PC-3 (cell line): ENCODE measurements around the gene ACVR1. TPM values are rescaled to one million over a fixed set of nuclear protein-coding genes. Genes with fewer than 3 reads are reported as not detected.

Experiments used
- ATAC-seq: fragments of 200-7000 bp; cut with Tn5 transposase; 2 replicates; pipeline ENCODE4 v1.9.1; 2020; ENCODE audit warnings: mild to moderate bottlenecking, moderate library complexity
- Bru-seq: library from RNA; stranded (reverse); fragments of 400-500 nt; gene quantifications from one replicate; lab custom pipeline; 2021; lab: Mats Ljungman, UMichigan
- BruChase-seq, 2 experiments: library from RNA; stranded (reverse); fragments of 400-500 nt; gene quantifications; one replicate each; lab custom pipeline; 2021; lab: Mats Ljungman, UMichigan
- BruUV-seq: library from RNA; stranded (reverse); fragments of 400-500 nt; replicated peaks from 2 replicates; lab custom pipeline; 2021; lab: Mats Ljungman, UMichigan
- CTCF ChIA-PET: fragments of 300-600 bp; sonication (Branson Sonifier 250); formaldehyde crosslinking; loops from one replicate; lab custom pipeline; 2022; ENCODE audit warnings: antibody characterized with exemption; lab: Charles Lee
- POLR2A ChIA-PET: fragments of 300-600 bp; sonication (Branson Sonifier 250); formaldehyde crosslinking; loops from one replicate; lab custom pipeline; 2022; ENCODE audit warnings: antibody characterized with exemption; ENCODE audit not compliant: unreplicated experiment; lab: Charles Lee
- DNase-seq: peaks from one replicate; pipeline ENCODE4 v3.0.0-alpha.2; 2015
- H2AFZ ChIP-seq: fragments of 300-600 bp; sonication (generic); 2 replicates; pipeline ENCODE4 v1.6.0; 2016; ENCODE audit warnings: antibody characterized with exemption, low read length
- H3F3A ChIP-seq: fragments of 300-600 bp; sonication (generic); one replicate; pipeline ENCODE4 v1.6.0; 2017; ENCODE audit warnings: antibody characterized with exemption, low read length, control low read depth, mild to moderate bottlenecking; ENCODE audit not compliant: unreplicated experiment
- H3K27ac ChIP-seq: fragments of 300-600 bp; sonication (generic); 2 replicates; pipeline ENCODE4 v1.5.1; 2016; ENCODE audit warnings: mild to moderate bottlenecking, low read length
- H3K27me3 ChIP-seq: fragments of 300-600 bp; sonication (generic); 2 replicates; pipeline ENCODE4 v1.6.1; 2016; ENCODE audit warnings: low read length, mixed read lengths
- H3K36me3 ChIP-seq: fragments of 300-600 bp; sonication (generic); 2 replicates; pipeline ENCODE4 v1.6.1; 2016; ENCODE audit warnings: low read depth, mixed run types, low read length, mixed read lengths
- H3K4me1 ChIP-seq: fragments of 300-600 bp; sonication (generic); 2 replicates; pipeline ENCODE4 v1.5.1; 2016; ENCODE audit warnings: low read length; ENCODE audit not compliant: insufficient read depth
- H3K4me2 ChIP-seq: fragments of 300-600 bp; sonication (generic); 2 replicates; pipeline ENCODE4 v1.6.0; 2016; ENCODE audit warnings: low read length
- H3K4me3 ChIP-seq: fragments of 300-600 bp; sonication (generic); 2 replicates; pipeline ENCODE4 v1.5.1; 2016; ENCODE audit warnings: mild to moderate bottlenecking, low read length, mixed read lengths
- H3K79me2 ChIP-seq: fragments of 300-600 bp; sonication (generic); 2 replicates; pipeline ENCODE4 v1.6.1; 2017; ENCODE audit warnings: low read length, mixed read lengths
- H3K9ac ChIP-seq: fragments of 300-600 bp; sonication (generic); 2 replicates; pipeline ENCODE4 v1.6.0; 2016; ENCODE audit warnings: mild to moderate bottlenecking, low read length
- H3K9me2 ChIP-seq: fragments of 300-600 bp; sonication (generic); replicated peaks from 2 replicates; pipeline ENCODE4 v1.6.1; 2016; ENCODE audit warnings: mixed run types, low read length, mixed read lengths
- H3K9me3 ChIP-seq: fragments of 300-600 bp; sonication (generic); 2 replicates; pipeline ENCODE4 v1.6.1; 2016; ENCODE audit warnings: low read length, mixed read lengths
- H4K20me1 ChIP-seq: fragments of 300-600 bp; sonication (generic); 2 replicates; pipeline ENCODE4 v1.6.1; 2016; ENCODE audit warnings: low read length, mixed read lengths
- EZH2 ChIP-seq: fragments of 300-600 bp; sonication (generic); IDR thresholded peaks from one replicate; pipeline ENCODE4 v1.6.1; 2017; ENCODE audit warnings: antibody characterized with exemption, mild to moderate bottlenecking, low read length; ENCODE audit not compliant: unreplicated experiment
- EZH2phosphoT487 ChIP-seq: fragments of 300-600 bp; sonication (generic); IDR thresholded peaks from 2 replicates; pipeline ENCODE4 v1.6.1; 2018; ENCODE audit warnings: mild to moderate bottlenecking, antibody characterized with exemption, low read length, borderline replicate concordance
- intact Hi-C: fragments of 100-400 bp; cut with micrococcal nuclease; formaldehyde crosslinking; loops from 2 replicates; pipeline ENCODE4 v1.9.0; 2023
- long read RNA-seq: library from polyadenylated mRNA; unstranded; transcript quantifications from one replicate; pipeline ENCODE4 v2.0.0, GENCODE V29; 2021; ENCODE audit not compliant: unreplicated experiment
- total RNA-seq: library from RNA; depleted of rRNA; stranded (reverse); fragments of >200 nt; gene quantifications from 2 replicates; pipeline ENCODE4 v1.2.3, GENCODE V29; 2014; rRNA removed
- TF ChIP-seq, protein P1 (sequence below): fragments of 300-600 bp; sonication (generic); conservative IDR thresholded peaks from 2 replicates; pipeline ENCODE4 v1.5.1; 2017; ENCODE audit warnings: antibody characterized with exemption, low read depth, mild to moderate bottlenecking, low read length

Gene ACVR1
- total RNA-seq: 6.7 and 9.0 TPM in 2 replicates
- Bru-seq, nascent RNA: percentile 80 among the genes with signal in this experiment
- BruChase-seq, experiment 1, labeled RNA remaining after a 6-hour chase: percentile 75 among the genes with signal in this experiment
- BruChase-seq, experiment 2, labeled RNA remaining after a 2-hour chase: percentile 80 among the genes with signal in this experiment
- long read RNA-seq, transcript ACVR1-207 (11 exons, 2,861 nt): major isoform, 47 of 135 reads
- long read RNA-seq, partial matches to known transcripts: 32 of 135 reads
- long read RNA-seq, other reads (novel, unspliced or antisense): 56 of 135 reads

DNA sequence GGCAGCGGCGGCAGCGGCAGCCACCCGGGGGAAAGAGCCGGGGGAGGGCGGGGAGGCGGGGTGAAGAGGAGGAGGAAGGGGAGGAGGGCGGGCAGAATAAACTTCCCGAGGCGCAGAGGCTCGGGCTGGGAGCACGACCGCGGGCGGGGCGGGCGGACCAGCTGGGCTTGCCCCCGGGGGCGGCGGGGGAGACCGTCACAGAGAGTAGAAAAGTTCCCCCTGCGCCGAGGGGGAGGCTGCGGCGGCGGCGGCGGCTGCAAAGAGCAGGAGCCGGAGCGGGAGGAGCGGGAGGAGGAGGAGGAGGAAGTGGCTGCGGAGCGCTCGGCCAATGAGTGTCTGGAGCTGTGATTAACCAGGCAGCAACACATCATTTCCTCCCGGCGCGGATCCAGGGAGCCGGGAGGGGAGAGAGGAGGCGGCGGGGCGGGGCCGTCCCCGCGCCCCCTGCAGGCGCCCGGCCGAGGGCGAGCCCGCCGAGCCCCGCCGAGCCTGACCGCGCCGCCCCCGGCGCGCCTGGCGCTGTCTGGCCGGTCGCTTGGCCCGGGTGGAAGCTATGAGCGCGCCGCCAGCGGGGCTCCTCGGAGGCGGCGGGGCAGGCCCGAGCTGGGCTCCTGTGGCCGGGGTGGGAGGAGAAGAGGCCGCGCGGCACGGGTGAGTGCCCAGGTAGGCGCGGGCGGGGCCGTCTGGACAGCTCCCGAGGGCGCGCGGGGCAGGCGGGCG lies at the start of gene ACVR1:
Gene ACVR1 (minus strand): TSS at position 265 of the 720 bp plus-strand sequence. CDS start 76,837 bp downstream, outside the sequence.
- intact Hi-C loops: loop anchor here (1.0 to 5.0 kb wide), 5 partner anchors 19 to 135 kb away; no protein-coding TSS in a partner anchor
- H3K27ac ChIP-seq: peak within 1 kb of the TSS; percentile 81
- peak within 1 kb of the TSS; percentile 76 for H3K9ac ChIP-seq
- 0 out of 2 replicates have a peak, but pooled peaks cover 7% of the 10 kb centered on the region for H4K20me1 ChIP-seq
- H3K4me2 ChIP-seq: peak within 1 kb of the TSS; percentile 99
- peak within 1 kb of the TSS; percentile 84 for H2AFZ ChIP-seq
- no peaks in the 10 kb centered on the region for H3K27me3 ChIP-seq
- no peaks in the 10 kb centered on the region for H3K36me3 ChIP-seq
- ChIA-PET POLR2A (interaction anchor here (0.5 to 1.0 kb wide), 4 partner anchors 16 to 91 kb away, joined by 3 to 8 read pairs (median 4); no protein-coding TSS in a partner anchor), CTCF (interaction anchor here (1.3 kb wide), 1 partner anchor 83 kb away, joined by 4 read pairs; no protein-coding TSS in a partner anchor)
- H3K9me3 ChIP-seq: no peaks in the 10 kb centered on the region
- TF ChIP-seq EZH2phosphoT487: no peak
- no peak for TF ChIP-seq EZH2
- TF ChIP-seq, protein P1, sequence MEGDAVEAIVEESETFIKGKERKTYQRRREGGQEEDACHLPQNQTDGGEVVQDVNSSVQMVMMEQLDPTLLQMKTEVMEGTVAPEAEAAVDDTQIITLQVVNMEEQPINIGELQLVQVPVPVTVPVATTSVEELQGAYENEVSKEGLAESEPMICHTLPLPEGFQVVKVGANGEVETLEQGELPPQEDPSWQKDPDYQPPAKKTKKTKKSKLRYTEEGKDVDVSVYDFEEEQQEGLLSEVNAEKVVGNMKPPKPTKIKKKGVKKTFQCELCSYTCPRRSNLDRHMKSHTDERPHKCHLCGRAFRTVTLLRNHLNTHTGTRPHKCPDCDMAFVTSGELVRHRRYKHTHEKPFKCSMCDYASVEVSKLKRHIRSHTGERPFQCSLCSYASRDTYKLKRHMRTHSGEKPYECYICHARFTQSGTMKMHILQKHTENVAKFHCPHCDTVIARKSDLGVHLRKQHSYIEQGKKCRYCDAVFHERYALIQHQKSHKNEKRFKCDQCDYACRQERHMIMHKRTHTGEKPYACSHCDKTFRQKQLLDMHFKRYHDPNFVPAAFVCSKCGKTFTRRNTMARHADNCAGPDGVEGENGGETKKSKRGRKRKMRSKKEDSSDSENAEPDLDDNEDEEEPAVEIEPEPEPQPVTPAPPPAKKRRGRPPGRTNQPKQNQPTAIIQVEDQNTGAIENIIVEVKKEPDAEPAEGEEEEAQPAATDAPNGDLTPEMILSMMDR: no peak
- peaks cover 41% of the 10 kb centered on the region for H3K79me2 ChIP-seq
- peak within 1 kb of the TSS; percentile 87 for H3K4me3 ChIP-seq
- H3F3A ChIP-seq: no peaks in the 10 kb centered on the region
- no peaks in the 10 kb centered on the region for H3K9me2 ChIP-seq
- DNase-seq: peak; percentile 97
- no TSS peak for BruUV-seq
- peak; percentile 82 for ATAC-seq
- peaks cover 30% of the 10 kb centered on the region for H3K4me1 ChIP-seq

DNA sequence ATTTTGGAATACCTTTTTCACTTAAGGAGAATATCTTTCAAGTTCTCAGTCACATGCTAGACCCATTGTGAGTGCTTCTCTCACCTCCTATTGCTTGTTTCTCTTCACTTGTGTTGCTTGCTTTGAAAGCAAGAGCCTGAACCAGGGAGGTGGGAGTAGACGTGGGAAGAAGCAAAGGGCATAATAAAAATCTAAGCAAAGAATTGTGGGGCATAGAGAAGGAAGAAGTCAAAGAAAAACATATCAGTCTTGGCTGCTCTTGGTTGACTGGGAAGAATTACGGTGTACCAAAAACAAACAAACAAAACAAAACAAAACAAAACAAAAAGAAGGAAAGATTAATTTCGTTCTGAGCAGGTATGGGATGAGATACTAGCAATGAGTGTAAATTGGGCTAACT lies 48.9 kb upstream of the ACVR1 start:
- H3K27me3 ChIP-seq: peaks cover 8% of the 10 kb centered on the region; the same call in 1 of the 2 replicates
- ATAC-seq (no peak), DNase-seq (no peak)
- H3K27ac ChIP-seq: no peak overlapping the region
- POLR2A ChIA-PET: no interaction called here
- H3F3A ChIP-seq: no peaks in the 10 kb centered on the region
- TF ChIP-seq EZH2: no peak
- TF ChIP-seq EZH2phosphoT487: no peak
- TF ChIP-seq, protein P1: no peak
- H2AFZ ChIP-seq: no peak overlapping the region
- no peak overlapping the region for H3K9ac ChIP-seq
- BruUV-seq: no TSS peak
- CTCF ChIA-PET: no interaction called here
- H3K9me2 ChIP-seq: no peaks in the 10 kb centered on the region
- no peaks in the 10 kb centered on the region for H3K79me2 ChIP-seq
- intact Hi-C loops: no loop called here
- H3K4me1 ChIP-seq: no peaks in the 10 kb centered on the region
- H3K9me3 ChIP-seq: no peaks in the 10 kb centered on the region
- no peak overlapping the region for H3K4me2 ChIP-seq
- H3K36me3 ChIP-seq: no peaks in the 10 kb centered on the region
- no peak overlapping the region for H3K4me3 ChIP-seq
- no peaks in the 10 kb centered on the region for H4K20me1 ChIP-seq
